Lower leg skin (tissue), 4 donors: ENCODE results near the gene EED. TPM values are rescaled to one million over a fixed set of nuclear protein-coding genes. Genes with fewer than 3 reads are reported as not detected.

Experiments used
- DNase-seq, 2 donors: peaks; one replicate each; pipeline ENCODE4 v3.0.0-alpha.2; 2019; ENCODE audit warnings: low spot score in 2 of 2
- H3K4me3 ChIP-seq: fragments of 200-600 bp; sonication (generic); 2 replicates; pipeline ENCODE4 v1.5.1; 2017; ENCODE audit warnings: mild to moderate bottlenecking, low read depth; ENCODE audit not compliant: poor library complexity, severe bottlenecking
- POLR2A ChIP-seq, 2 donors: fragments of 450-650 bp; IDR thresholded peaks; one replicate each; pipeline ENCODE4 v1.6.1; 2016 to 2017; ENCODE audit warnings: antibody characterized with exemption in 2 of 2, mild to moderate bottlenecking in 1 of 2, moderate library complexity in 1 of 2
- WGBS, 2 donors: methylation state at CpG; one replicate each; pipeline ENCODE4 v1.1.5; 2018; 5-methylcytosine and 5-hydroxymethylcytosine counted together
- intact Hi-C: fragments of 100-400 bp; cut with DNase I; formaldehyde crosslinking; loops from one replicate; pipeline ENCODE4 v1.15.0; 2023; ENCODE audit warnings: low total_unique reads
- total RNA-seq, 4 donors: library from RNA; depleted of rRNA; stranded (reverse); fragments of >200 nt; gene quantifications; one replicate each; pipeline ENCODE4 v1.1.0, GENCODE V29; 2016
- TF ChIP-seq, protein P1 (sequence below), 3 donors: fragments of 450-650 bp; IDR thresholded peaks; one replicate each; pipeline ENCODE4 v1.5.1; 2016; ENCODE audit warnings: antibody characterized with exemption in 3 of 3, mild to moderate bottlenecking in 3 of 3, moderate library complexity in 2 of 3

The EED gene
- total RNA-seq, 4 donors from 2014 or later, result 13.7 to 18.8 (median 16.2) TPM

DNA sequence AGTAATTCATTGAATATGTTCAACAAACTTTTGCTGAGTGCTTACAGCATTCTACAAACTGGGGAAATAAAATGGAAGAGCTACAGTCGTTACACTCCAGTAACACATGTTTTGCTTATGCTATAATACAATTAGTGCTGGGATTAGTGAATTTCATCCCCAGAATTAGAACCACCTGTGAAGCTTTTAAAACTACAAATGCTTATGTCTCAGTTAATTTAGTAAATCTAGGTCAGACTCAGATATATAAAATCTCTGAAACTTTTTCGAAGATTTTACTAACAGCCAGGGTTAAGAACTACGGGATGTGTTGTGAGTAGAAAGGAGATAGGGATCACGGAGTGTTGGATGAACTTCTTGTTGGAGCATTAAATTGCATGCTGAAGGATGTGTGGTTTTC lies 33.7 kb upstream of the EED start:
- TF ChIP-seq, protein P1, sequence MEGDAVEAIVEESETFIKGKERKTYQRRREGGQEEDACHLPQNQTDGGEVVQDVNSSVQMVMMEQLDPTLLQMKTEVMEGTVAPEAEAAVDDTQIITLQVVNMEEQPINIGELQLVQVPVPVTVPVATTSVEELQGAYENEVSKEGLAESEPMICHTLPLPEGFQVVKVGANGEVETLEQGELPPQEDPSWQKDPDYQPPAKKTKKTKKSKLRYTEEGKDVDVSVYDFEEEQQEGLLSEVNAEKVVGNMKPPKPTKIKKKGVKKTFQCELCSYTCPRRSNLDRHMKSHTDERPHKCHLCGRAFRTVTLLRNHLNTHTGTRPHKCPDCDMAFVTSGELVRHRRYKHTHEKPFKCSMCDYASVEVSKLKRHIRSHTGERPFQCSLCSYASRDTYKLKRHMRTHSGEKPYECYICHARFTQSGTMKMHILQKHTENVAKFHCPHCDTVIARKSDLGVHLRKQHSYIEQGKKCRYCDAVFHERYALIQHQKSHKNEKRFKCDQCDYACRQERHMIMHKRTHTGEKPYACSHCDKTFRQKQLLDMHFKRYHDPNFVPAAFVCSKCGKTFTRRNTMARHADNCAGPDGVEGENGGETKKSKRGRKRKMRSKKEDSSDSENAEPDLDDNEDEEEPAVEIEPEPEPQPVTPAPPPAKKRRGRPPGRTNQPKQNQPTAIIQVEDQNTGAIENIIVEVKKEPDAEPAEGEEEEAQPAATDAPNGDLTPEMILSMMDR (IDR thresholded peaks at IDR 0.05), result no peak
- TF ChIP-seq POLR2A (IDR thresholded peaks at IDR 0.05), result no peak
- WGBS, 2 donors, result 66 to 72% methylated on average over 4 of the region's 4 CpGs
- intact Hi-C loops, result loop anchor here (10.0 kb wide), 1 partner anchor 266 kb away; no protein-coding TSS in a partner anchor
- H3K4me3 ChIP-seq, result no peak overlapping the region
- no peak for DNase-seq

DNA sequence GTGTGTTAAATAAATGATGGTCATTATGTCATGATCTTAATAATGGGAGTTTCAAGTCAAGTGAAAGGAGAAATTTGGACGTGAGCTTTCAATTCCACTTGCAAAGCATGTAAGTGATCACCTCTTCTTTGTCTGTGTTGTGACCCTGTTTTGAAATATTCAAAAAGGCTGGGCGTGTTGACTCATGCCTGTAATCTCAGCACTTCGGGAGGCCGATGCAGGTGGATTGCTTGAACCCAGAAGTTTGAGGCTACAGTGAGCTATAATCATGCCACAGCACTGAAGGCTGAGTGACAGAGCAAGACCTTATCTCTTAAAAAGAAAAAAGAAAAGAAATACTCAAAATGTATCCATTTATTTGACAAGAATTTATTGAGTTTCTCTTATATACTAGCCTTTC lies 32.9 kb upstream of the EED start:
- TF ChIP-seq, protein P1 (IDR thresholded peaks at IDR 0.05), result no peak
- TF ChIP-seq POLR2A (IDR thresholded peaks at IDR 0.05), result no peak
- no peak for DNase-seq
- 53 to 59% methylated on average over 4 of the region's 4 CpGs for WGBS, 2 donors
- intact Hi-C loops, result loop anchor here (10.0 kb wide), 1 partner anchor 267 kb away; no protein-coding TSS in a partner anchor
- H3K4me3 ChIP-seq, result no peak overlapping the region

DNA sequence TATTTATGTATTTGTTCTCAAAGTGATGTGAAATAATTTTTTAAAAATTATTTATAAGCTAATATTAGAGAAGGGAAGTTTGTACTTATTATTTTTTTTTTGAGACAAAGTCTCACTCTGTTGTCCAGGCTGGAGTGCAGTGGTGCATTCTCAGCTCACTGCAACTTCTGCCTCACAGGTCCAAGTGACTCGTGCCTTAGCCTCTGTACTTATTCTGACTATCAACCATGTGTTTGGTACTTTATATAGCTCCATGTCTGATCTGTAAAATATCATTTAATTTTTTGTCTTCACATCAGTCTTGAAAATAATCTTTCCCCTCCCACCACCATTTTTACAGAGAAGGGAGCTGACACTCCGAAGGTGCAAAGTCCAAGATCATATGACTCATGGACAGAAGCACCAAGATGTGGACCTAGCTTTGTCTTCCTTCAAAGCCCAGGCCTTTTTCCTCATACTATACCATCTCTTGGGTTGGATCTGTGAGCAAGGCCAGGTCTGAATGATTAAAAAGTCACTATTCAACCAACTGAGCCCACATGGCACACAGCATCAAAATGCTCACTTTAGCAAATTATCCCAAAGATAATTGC lies 32.4 kb upstream of the EED start:
- DNase-seq, result no peak
- 90 to 93% methylated on average over 2 of the region's 2 CpGs for WGBS, 2 donors
- intact Hi-C loops, result loop anchor here (10.0 kb wide), 1 partner anchor 267 kb away; no protein-coding TSS in a partner anchor
- H3K4me3 ChIP-seq, result no peak overlapping the region
- TF ChIP-seq POLR2A (IDR thresholded peaks at IDR 0.05), result no peak
- TF ChIP-seq, protein P1 (IDR thresholded peaks at IDR 0.05), result no peak

DNA sequence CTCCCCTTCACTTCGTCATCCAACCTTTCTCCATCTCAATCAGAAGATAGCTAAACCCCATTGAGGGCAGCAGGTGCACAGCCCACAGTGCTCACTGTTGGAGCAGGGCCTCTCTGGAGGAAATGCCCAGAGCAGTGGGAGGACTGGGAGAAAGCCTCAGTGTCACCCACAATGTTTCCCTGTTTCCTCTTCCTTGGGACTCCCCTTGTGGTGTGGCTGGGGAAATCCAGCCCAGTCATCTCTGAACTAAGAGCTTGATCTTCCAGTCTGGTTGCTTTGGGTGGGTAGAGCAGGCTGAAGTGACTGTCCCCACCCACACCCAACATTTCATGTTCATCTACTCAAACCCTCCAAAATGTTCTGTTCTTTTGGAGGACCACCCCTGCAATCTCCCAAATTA lies 29.8 kb upstream of the EED start:
- intact Hi-C loops, result loop anchor here (5.0 to 10.0 kb wide), 2 partner anchors 270 to 357 kb away; partner anchors contain the start of gene CCDC83
- TF ChIP-seq, protein P1 (IDR thresholded peaks at IDR 0.05), result no peak
- TF ChIP-seq POLR2A (IDR thresholded peaks at IDR 0.05), result no peak
- no peak overlapping the region for H3K4me3 ChIP-seq
- WGBS, 2 donors, result 95 to 96% methylated on average over 1 of the region's 1 CpG
- no peak for DNase-seq

DNA sequence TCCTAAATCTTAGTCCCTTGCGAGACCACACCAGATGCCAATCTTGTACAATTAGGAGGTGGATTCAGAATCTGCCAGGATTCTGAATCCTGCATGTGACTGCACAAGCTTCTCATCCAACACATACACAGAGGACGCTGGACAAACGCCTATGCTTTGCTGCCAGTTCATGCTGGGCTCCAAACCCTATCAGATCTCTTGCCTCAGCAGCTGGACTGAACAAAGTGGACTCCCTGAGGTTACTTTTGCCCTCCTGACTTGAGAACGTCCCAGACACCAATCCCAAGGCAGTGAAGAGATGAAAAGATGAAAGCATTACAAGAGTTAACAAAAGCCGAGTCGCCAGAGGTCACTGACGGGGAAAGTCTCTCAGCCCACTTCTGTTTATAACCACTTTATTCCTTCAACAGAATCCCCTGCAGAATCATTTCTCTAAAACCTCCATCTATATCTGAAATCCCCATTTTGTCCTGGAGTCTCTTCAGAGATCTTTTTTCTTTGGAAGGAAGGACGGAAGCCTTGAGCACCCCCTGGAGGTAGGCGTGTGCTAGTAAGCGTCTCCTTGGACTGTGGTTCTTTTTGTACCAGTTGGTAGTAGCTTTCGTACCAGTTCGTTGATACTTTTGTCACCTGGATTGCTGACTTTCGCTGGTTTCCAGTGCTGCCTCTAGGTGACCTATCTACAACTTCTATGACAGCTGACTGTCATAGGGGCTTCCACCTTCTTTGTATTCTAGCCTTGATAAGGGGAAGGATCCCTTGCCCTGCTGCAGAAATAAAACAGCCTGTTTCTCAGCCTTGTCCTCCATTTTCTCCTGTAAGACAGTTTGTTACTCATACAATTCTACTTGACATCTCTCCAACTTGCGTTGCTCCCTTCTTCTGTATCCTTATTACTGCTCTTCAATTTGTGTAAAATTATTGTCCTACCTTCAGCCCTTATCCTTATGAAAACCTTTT lies 26.1 kb upstream of the EED start:
- WGBS, 2 donors, result 24 to 33% methylated on average over 14 of the region's 14 CpGs
- TF ChIP-seq POLR2A (IDR thresholded peaks at IDR 0.05), result no peak
- TF ChIP-seq, protein P1 (IDR thresholded peaks at IDR 0.05), result peak in 1 of 3 donors; percentile 68
- intact Hi-C loops, result loop anchor here (5.0 to 10.0 kb wide), 2 partner anchors 274 to 361 kb away; partner anchors contain the start of gene CCDC83
- DNase-seq, result peak; percentile 61 to 93
- no peak overlapping the region for H3K4me3 ChIP-seq
